IPS-15b (cell line): ENCODE measurements around the gene C1QBP.
"Not testable (repeated sequence)": the region's sequence is repeated elsewhere in the genome, so short reads cannot be mapped to it uniquely, and the experiment has no call there.

Experiments
- H3K27me3 ChIP-seq: one replicate; pipeline ENCODE4 v1.6.1; 2013; ENCODE audit warnings: low read length; ENCODE audit not compliant: control insufficient read depth, insufficient read depth
- H3K36me3 ChIP-seq: one replicate; pipeline ENCODE4 v1.6.1; 2013; ENCODE audit warnings: low read length; ENCODE audit not compliant: control insufficient read depth, insufficient read depth
- H3K4me1 ChIP-seq: one replicate; pipeline ENCODE4 v1.6.1; 2013; ENCODE audit warnings: mild to moderate bottlenecking, low read length; ENCODE audit not compliant: control insufficient read depth, insufficient read depth
- H3K4me3 ChIP-seq: one replicate; pipeline ENCODE4 v1.5.1; 2013; ENCODE audit warnings: low read depth, low read length
- H3K9ac ChIP-seq: one replicate; pipeline ENCODE4 v1.6.1; 2013; ENCODE audit warnings: low read depth, mild to moderate bottlenecking, low read length
- H3K9me3 ChIP-seq: one replicate; pipeline ENCODE4 v1.6.1; 2013; ENCODE audit warnings: mild to moderate bottlenecking, low read length; ENCODE audit not compliant: control insufficient read depth, insufficient read depth

C1QBP gene

GRCh38 chr17:5467416-5467815 is 28.5 kb upstream of the C1QBP start:
- H3K9ac ChIP-seq: peak overlapping the region; percentile 84
- H3K4me1 ChIP-seq: peaks cover 4% of the 10 kb centered on the region
- H3K36me3 ChIP-seq: peaks cover 4% of the 10 kb centered on the region
- no peaks in the 10 kb centered on the region for H3K9me3 ChIP-seq
- peak overlapping the region; percentile 94 for H3K4me3 ChIP-seq
- H3K27me3 ChIP-seq: no peaks in the 10 kb centered on the region

- Histone ChIP-seq H3K9me3 (no peaks in the 10 kb centered on the region), H3K4me1 (peaks cover 4% of the 10 kb centered on the region), H3K27me3 (no peaks in the 10 kb centered on the region), H3K36me3 (peaks cover 11% of the 10 kb centered on the region), H3K4me3 (peak overlapping the region; percentile 94), H3K9ac (peak overlapping the region; percentile 24)
These were observed 27.3 kb upstream of the C1QBP start for GRCh38 chr17:5466295-5466694.

- Histone ChIP-seq H3K4me3 (no peak overlapping the region), H3K9me3 (no peaks in the 10 kb centered on the region), H3K27me3 (no peaks in the 10 kb centered on the region), H3K36me3 (peaks cover 21% of the 10 kb centered on the region), H3K9ac (no peak overlapping the region), H3K4me1 (peaks cover 4% of the 10 kb centered on the region)
These were observed 26.0 kb upstream of the C1QBP start for GRCh38 chr17:5464717-5465507.

- Histone ChIP-seq H3K4me1 (no peaks in the 10 kb centered on the region), H3K9me3 (no peaks in the 10 kb centered on the region), H3K36me3 (peaks cover 48% of the 10 kb centered on the region), H3K27me3 (no peaks in the 10 kb centered on the region), H3K9ac (no peak overlapping the region), H3K4me3 (no peak overlapping the region)
These were observed 7.8 kb upstream of the C1QBP start for GRCh38 chr17:5446786-5447185.

- H3K4me3 ChIP-seq: no peak overlapping the region
- no peaks in the 10 kb centered on the region for H3K9me3 ChIP-seq
- peaks cover 40% of the 10 kb centered on the region for H3K36me3 ChIP-seq
- H3K9ac ChIP-seq: no peak overlapping the region
- H3K27me3 ChIP-seq: no peaks in the 10 kb centered on the region
- H3K4me1 ChIP-seq: no peaks in the 10 kb centered on the region
These were observed 5.3 kb upstream of the C1QBP start for GRCh38 chr17:5444209-5444608.

GRCh38 chr17:5443728-5444127 is 4.8 kb upstream of the C1QBP start:
- no peak overlapping the region for H3K4me3 ChIP-seq
- peaks cover 37% of the 10 kb centered on the region for H3K36me3 ChIP-seq
- no peak overlapping the region for H3K9ac ChIP-seq
- no peaks in the 10 kb centered on the region for H3K9me3 ChIP-seq
- H3K4me1 ChIP-seq: no peaks in the 10 kb centered on the region
- H3K27me3 ChIP-seq: no peaks in the 10 kb centered on the region

GRCh38 chr17:5439446-5439764 is 450 bp upstream of the C1QBP start:
- H3K4me3 ChIP-seq: peak overlapping the region; percentile 59
- no peaks in the 10 kb centered on the region for H3K9me3 ChIP-seq
- no peaks in the 10 kb centered on the region for H3K27me3 ChIP-seq
- H3K4me1 ChIP-seq: peaks cover 2% of the 10 kb centered on the region
- H3K36me3 ChIP-seq: peaks cover 38% of the 10 kb centered on the region
- no peak overlapping the region for H3K9ac ChIP-seq

GRCh38 chr17:5437721-5438317 is 1.1 kb downstream of the C1QBP start:
- H3K4me3 ChIP-seq: peak overlapping the region; percentile 59
- peaks cover 2% of the 10 kb centered on the region for H3K4me1 ChIP-seq
- H3K36me3 ChIP-seq: peaks cover 38% of the 10 kb centered on the region
- H3K27me3 ChIP-seq: no peaks in the 10 kb centered on the region
- no peaks in the 10 kb centered on the region for H3K9me3 ChIP-seq
- H3K9ac ChIP-seq: peak overlapping the region; percentile 56

GRCh38 chr17:5435781-5436315 is 3.1 kb downstream of the C1QBP start:
- H3K4me3 ChIP-seq, H3K9ac ChIP-seq, H3K9me3 ChIP-seq, H3K27me3 ChIP-seq, H3K4me1 ChIP-seq: not testable (repeated sequence)
- H3K36me3 ChIP-seq: peaks cover 49% of the 10 kb centered on the region

- Histone ChIP-seq H3K9ac (no peak overlapping the region), H3K27me3 (no peaks in the 10 kb centered on the region), H3K4me1 (peaks cover 2% of the 10 kb centered on the region), H3K4me3 (no peak overlapping the region), H3K36me3 (peaks cover 49% of the 10 kb centered on the region), H3K9me3 (no peaks in the 10 kb centered on the region)
These were observed 4.0 kb downstream of the C1QBP start for GRCh38 chr17:5434984-5435383.

GRCh38 chr17:5431949-5432556 is 6.9 kb downstream of the C1QBP start:
- H3K36me3 ChIP-seq: peaks cover 62% of the 10 kb centered on the region
- H3K4me3 ChIP-seq: no peak overlapping the region
- H3K4me1 ChIP-seq: no peaks in the 10 kb centered on the region
- H3K9me3 ChIP-seq: no peaks in the 10 kb centered on the region
- H3K27me3 ChIP-seq: no peaks in the 10 kb centered on the region
- H3K9ac ChIP-seq: no peak overlapping the region

GRCh38 chr17:5431234-5431633 is 7.7 kb downstream of the C1QBP start:
- H3K36me3 ChIP-seq: peaks cover 56% of the 10 kb centered on the region
- not testable (repeated sequence) for H3K9ac ChIP-seq, H3K4me3 ChIP-seq, H3K9me3 ChIP-seq, H3K27me3 ChIP-seq, H3K4me1 ChIP-seq
